OCI-LY7 (cell line): Measurements from ENCODE around the gene SIGLEC7. TPM values are rescaled to one million over a fixed set of nuclear protein-coding genes. Genes with fewer than 3 reads are reported as not detected.

ENCODE experiments used
- Bru-seq: library from RNA; stranded (reverse); fragments of 400-500 nt; gene quantifications from one replicate; lab custom pipeline; 2021; lab: Mats Ljungman, UMichigan
- BruChase-seq, 2 experiments: library from RNA; stranded (reverse); fragments of 400-500 nt; gene quantifications; one replicate each; lab custom pipeline; 2021; lab: Mats Ljungman, UMichigan
- BruUV-seq: library from RNA; stranded (reverse); fragments of 400-500 nt; replicated peaks from 2 replicates; lab custom pipeline; 2021; lab: Mats Ljungman, UMichigan
- CTCF ChIA-PET: fragments of 300-600 bp; sonication (Branson Sonifier 250); formaldehyde crosslinking; loops from one replicate; lab custom pipeline; 2022; ENCODE audit warnings: antibody characterized with exemption; ENCODE audit not compliant: unreplicated experiment; lab: Charles Lee
- POLR2A ChIA-PET: fragments of 300-600 bp; sonication (Branson Sonifier 250); formaldehyde crosslinking; loops from one replicate; lab custom pipeline; 2022; ENCODE audit warnings: antibody characterized with exemption; lab: Charles Lee
- DNase-seq: peaks from one replicate; pipeline ENCODE4 v3.0.0-alpha.2; 2015; ENCODE audit warnings: low spot score
- H2AFZ ChIP-seq: fragments of 200-600 bp; sonication (generic), shearing (Covaris generic); 2 replicates; pipeline ENCODE4 v1.6.1; 2014; ENCODE audit warnings: mild to moderate bottlenecking, antibody characterized with exemption, low read length, moderate library complexity
- H3K27ac ChIP-seq: fragments of 200-600 bp; sonication (generic); 2 replicates; pipeline ENCODE4 v1.5.1; 2014; ENCODE audit warnings: mixed run types, low read depth, mild to moderate bottlenecking, moderate library complexity, low read length, inconsistent platforms; ENCODE audit not compliant: poor library complexity, severe bottlenecking
- H3K36me3 ChIP-seq: fragments of 200-600 bp; sonication (generic); 2 replicates; pipeline ENCODE4 v1.6.1; 2014; ENCODE audit warnings: mild to moderate bottlenecking, antibody characterized with exemption, low read length, moderate library complexity, mixed read lengths; ENCODE audit not compliant: insufficient read depth
- H3K4me1 ChIP-seq: fragments of 200-600 bp; sonication (generic); 2 replicates; pipeline ENCODE4 v1.5.1; 2014; ENCODE audit warnings: mild to moderate bottlenecking, low read length; ENCODE audit not compliant: insufficient read depth, poor library complexity, severe bottlenecking
- H3K4me2 ChIP-seq: fragments of 200-600 bp; sonication (generic); 2 replicates; pipeline ENCODE4 v1.6.1; 2014; ENCODE audit warnings: mild to moderate bottlenecking, low read length
- H3K4me3 ChIP-seq: fragments of 200-600 bp; sonication (generic); 2 replicates; pipeline ENCODE4 v1.5.1; 2014; ENCODE audit warnings: mild to moderate bottlenecking, low read depth, low read length; ENCODE audit not compliant: poor library complexity, severe bottlenecking
- H3K79me2 ChIP-seq: fragments of 200-600 bp; sonication (generic); 2 replicates; pipeline ENCODE4 v1.6.1; 2016; ENCODE audit warnings: low read depth, mild to moderate bottlenecking, low read length, moderate library complexity, mixed read lengths; ENCODE audit not compliant: insufficient read depth
- H3K9me2 ChIP-seq: fragments of 200-600 bp; sonication (generic); 2 replicates; pipeline ENCODE4 v1.6.1; 2016; ENCODE audit warnings: mild to moderate bottlenecking, low read length, mixed read lengths; ENCODE audit not compliant: insufficient read depth
- H3K9me3 ChIP-seq: fragments of 200-600 bp; sonication (generic); 2 replicates; pipeline ENCODE4 v1.6.1; 2014; ENCODE audit warnings: mild to moderate bottlenecking, mixed run types, low read length, mixed read lengths
- H4K20me1 ChIP-seq: fragments of 200-600 bp; sonication (generic); 2 replicates; pipeline ENCODE4 v1.6.1; 2014; ENCODE audit warnings: mild to moderate bottlenecking, antibody characterized with exemption, low read length, moderate library complexity, mixed read lengths; ENCODE audit not compliant: insufficient read depth
- CTCF ChIP-seq: fragments of 200-600 bp; sonication (generic); conservative IDR thresholded peaks from 2 replicates; pipeline ENCODE4 v1.5.1; 2014; ENCODE audit warnings: mild to moderate bottlenecking, antibody characterized with exemption, low read length, moderate library complexity, mixed read lengths
- EZH2phosphoT487 ChIP-seq: fragments of 200-600 bp; sonication (generic); IDR thresholded peaks from 2 replicates; pipeline ENCODE4 v1.6.1; 2018; ENCODE audit warnings: low read depth, borderline replicate concordance, mild to moderate bottlenecking, mixed run types, antibody characterized with exemption, low read length, moderate library complexity, mixed read lengths
- intact Hi-C: fragments of 100-400 bp; cut with micrococcal nuclease; formaldehyde crosslinking; loops from one replicate; pipeline ENCODE4 v1.10.0; 2022; ENCODE audit not compliant: unreplicated experiment
- long read RNA-seq: library from polyadenylated mRNA; stranded (forward); transcript quantifications from one replicate; pipeline ENCODE4 v2.0.0, GENCODE V29; 2022
- total RNA-seq, 2 experiments: library from RNA; depleted of rRNA in 1 of 2; stranded (reverse); fragments of >200 nt in 1 of 2; shearing (Covaris generic) in 1 of 2; gene quantifications; 2 replicates each; pipeline ENCODE4 v1.2.3, GENCODE V29; 2014 to 2022

SIGLEC7 gene
- total RNA-seq (2014; rRNA removed; shearing (Covaris generic)) (not detected in 2 replicates), total RNA-seq (2022) (not detected in 2 replicates), Bru-seq, nascent RNA (not detected), BruChase-seq, experiment 1, labeled RNA remaining after a 6-hour chase (not detected), BruChase-seq, experiment 2, labeled RNA remaining after a 2-hour chase (not detected)
- long read RNA-seq = 0 reads

DNA sequence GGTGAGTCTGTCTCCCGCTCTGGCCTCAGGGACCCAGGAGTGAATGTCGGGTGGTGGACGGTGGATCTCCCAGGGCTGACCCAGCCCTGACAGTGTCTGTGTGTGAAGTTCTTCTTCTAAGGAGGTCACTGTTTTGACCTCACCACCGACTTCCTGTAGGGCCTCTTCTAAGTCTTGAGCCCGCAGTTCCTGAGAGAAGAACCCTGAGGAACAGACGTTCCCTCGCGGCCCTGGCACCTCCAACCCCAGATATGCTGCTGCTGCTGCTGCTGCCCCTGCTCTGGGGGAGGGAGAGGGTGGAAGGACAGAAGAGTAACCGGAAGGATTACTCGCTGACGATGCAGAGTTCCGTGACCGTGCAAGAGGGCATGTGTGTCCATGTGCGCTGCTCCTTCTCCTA, at the start of gene SIGLEC7:
Gene SIGLEC7 (plus strand): TSS at position 183 of the 400 bp plus-strand sequence. CDS start 69 bp downstream, at position 252.
- H3K36me3 ChIP-seq = no peaks in the 10 kb centered on the region
- BruUV-seq = no TSS peak
- H4K20me1 ChIP-seq = no peaks in the 10 kb centered on the region
- TF ChIP-seq EZH2phosphoT487 (no peak), CTCF (no peak)
- H3K79me2 ChIP-seq = no peaks in the 10 kb centered on the region
- no peak within 1 kb of the TSS for H3K4me3 ChIP-seq
- H3K9me2 ChIP-seq = no peaks in the 10 kb centered on the region
- no peak within 1 kb of the TSS for H3K27ac ChIP-seq
- H3K4me1 ChIP-seq = no peaks in the 10 kb centered on the region
- H2AFZ ChIP-seq = no peak within 1 kb of the TSS
- H3K4me2 ChIP-seq = no peak within 1 kb of the TSS
- ChIA-PET POLR2A (no interaction called here), CTCF (no interaction called here)
- no peaks in the 10 kb centered on the region for H3K9me3 ChIP-seq
- no peak for DNase-seq
- intact Hi-C loops = no loop called here

DNA sequence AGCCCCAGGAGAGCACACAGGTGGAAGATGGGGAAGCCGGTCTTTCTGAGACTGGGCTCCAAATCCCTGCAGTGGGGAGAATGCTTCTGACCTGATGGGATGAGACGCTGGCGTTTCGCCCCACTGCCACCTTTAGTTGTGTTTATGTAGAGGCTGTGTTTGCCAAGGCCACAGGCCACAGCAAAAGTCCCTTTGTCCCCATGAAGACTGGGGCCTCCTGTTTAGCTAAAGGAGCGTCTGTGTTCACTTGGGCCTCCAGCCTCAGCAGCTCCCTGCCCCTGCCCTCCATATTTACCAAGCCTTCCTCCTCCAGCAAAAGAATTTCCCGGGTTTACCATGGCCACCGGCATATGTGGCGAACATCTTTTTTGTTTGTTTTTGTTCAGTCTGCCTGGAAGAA, 49.0 kb upstream of the SIGLEC7 start:
- Histone ChIP-seq H4K20me1 (no peaks in the 10 kb centered on the region), H3K4me2 (no peak overlapping the region), H3K4me1 (no peaks in the 10 kb centered on the region), H3K9me3 (no peaks in the 10 kb centered on the region), H3K9me2 (no peaks in the 10 kb centered on the region), H3K4me3 (no peak overlapping the region), H3K36me3 (peaks cover 8% of the 10 kb centered on the region), H3K27ac (no peak overlapping the region), H3K79me2 (no peaks in the 10 kb centered on the region), H2AFZ (no peak overlapping the region)
- ChIA-PET CTCF (no interaction called here), POLR2A (no interaction called here)
- TF ChIP-seq CTCF = no peak
- TF ChIP-seq EZH2phosphoT487 = no peak
- no peak for DNase-seq
- no TSS peak for BruUV-seq
- intact Hi-C loops = no loop called here

DNA sequence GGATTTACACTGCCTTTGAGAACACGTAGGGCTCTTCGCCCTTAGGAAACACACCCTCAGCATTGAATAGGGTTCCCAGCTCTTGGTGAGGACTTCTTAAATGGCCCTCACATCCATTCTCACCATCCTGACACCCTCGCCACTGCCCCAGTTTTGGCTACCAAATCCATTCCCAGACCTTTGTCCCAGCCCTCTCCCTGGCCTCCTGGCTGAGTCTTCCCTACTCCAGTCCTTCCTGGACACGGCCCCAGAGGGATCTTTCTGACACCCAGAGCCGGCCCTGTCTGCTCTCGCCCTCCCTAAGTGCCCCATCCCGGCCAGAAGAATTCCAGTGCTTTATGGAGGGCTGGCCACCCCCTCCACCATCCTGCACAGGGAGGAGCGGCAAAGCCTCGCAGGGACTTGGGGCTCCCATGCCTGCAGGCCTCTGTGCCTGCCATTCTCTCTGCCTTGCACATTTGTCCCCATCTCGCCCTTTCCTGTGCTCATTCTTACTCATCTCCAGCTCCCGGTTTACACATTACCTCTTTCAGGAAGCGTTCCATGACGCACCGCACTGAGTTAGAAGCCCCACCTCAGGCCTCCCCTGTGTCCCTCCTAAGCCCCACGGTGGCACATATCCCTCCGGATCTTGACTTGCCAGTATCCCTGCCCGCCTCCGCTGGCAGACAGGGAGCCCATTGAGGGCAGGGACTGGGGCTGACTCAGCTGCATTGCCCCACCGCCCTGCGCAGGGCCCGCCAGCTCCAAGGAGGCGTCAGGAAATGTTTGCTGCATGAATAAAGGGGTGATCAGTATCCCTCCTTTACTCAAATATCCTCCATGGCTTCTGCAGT, 48.4 kb upstream of the SIGLEC7 start:
- Histone ChIP-seq H2AFZ (no peak overlapping the region), H3K4me3 (no peak overlapping the region), H3K79me2 (no peaks in the 10 kb centered on the region), H3K27ac (no peak overlapping the region), H3K9me3 (no peaks in the 10 kb centered on the region), H4K20me1 (no peaks in the 10 kb centered on the region), H3K9me2 (no peaks in the 10 kb centered on the region), H3K4me1 (no peaks in the 10 kb centered on the region), H3K36me3 (peaks cover 11% of the 10 kb centered on the region), H3K4me2 (no peak overlapping the region)
- intact Hi-C loops = no loop called here
- no peak for DNase-seq
- no peak for TF ChIP-seq CTCF
- TF ChIP-seq EZH2phosphoT487 = no peak
- POLR2A ChIA-PET = no interaction called here
- CTCF ChIA-PET = no interaction called here
- no TSS peak for BruUV-seq
